ENCODE results near the gene VPS35L.

The VPS35L gene

DNA sequence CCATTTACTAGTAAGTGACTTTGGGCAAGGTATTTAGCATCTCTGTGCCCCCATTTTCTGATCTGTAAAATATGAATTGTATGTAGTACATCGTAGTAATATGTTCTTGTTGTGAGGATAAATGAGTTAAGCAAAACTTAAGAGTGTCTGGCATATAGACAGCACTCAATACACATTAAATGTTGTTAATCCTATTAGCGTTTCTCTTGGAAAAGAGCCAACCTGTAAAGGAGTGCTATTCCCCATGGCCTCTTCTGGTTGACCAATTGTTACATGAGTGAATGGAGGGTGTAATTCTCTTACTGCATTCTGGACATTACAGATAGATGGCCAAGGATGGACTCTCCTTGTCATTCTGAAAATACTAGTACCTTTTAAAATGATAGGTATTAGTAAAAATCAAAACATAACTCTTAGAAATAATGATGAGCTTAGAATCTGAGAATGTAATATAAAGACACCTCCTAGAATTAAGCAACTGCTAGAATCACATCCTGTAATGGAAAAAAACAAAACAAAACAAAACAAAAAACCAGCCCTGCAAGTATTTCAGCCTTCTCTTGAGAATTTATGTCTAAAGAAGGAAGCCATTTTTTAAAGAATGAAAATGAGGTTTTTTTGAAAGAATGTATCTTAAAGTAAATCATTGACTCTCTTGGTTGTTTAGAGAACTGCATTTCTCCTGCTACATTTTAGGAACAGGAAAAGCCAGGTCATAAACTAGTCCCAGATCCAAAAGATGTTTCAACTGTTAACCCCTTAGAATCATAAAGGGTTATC, 193.1 kb downstream of the VPS35L start:
- DNase-seq (ENCODE audit: low spot score) = no peak

- DNase-seq (ENCODE audit: low spot score) = no peak
Observed at GRCh38 chr16:19749571-19750080, 194.1 kb downstream of the VPS35L start.
